ENCODE measurements around the gene SEC16A. TPM values are rescaled to one million over a fixed set of nuclear protein-coding genes. Genes with fewer than 3 reads are reported as not detected.

The SEC16A gene
- total RNA-seq, 2 donors from 2014 or later: 94.7 to 111 TPM

DNA sequence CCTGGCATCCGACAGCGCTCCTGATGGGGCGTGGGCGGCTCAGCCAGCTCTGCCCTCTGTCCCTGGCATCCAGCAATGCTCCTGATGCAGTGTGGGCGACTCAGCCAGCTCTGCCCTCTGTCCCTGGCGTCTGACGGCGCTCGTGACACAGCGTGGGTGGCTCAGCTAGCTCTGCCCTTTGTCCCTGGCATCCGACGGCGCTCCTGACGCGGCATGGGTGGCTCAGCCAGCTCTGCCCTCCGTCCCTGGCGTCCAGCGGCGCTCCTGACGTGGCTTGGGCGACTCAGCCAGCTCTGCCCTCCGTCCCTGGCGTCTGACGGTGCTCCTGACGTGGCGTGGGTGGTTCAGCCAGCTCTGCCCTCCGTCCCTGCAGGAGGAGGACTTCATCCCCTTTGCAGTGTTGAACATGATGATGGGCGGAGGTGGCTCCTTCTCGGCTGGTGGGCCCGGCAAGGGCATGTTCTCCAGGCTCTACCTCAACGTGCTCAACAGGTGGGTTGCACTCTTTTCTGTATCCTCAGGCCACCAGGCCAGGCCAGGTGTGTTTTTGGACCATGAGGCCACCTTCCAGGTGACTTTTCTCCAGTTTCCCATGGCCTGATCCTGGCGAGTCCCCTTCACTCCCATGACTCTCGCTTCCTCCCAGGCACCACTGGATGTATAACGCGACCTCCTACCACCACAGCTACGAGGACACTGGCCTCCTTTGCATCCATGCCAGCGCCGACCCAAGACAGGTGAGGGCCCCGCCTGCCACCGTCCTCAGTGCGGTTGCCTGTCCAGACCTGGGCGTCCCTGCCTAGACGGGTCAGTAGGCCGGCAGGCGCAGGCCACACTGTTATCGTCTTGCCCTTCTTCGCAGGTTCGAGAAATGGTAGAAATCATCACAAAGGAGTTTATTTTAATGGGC, 64.4 kb downstream of the SEC16A start:
- DNase-seq (ENCODE audit: low spot score): no peak
- TF ChIP-seq POLR2AphosphoS5 (IDR thresholded peaks at IDR 0.05) (no peak), POLR2A (IDR thresholded peaks at IDR 0.05) (no peak)
- TF ChIP-seq, protein P1, sequence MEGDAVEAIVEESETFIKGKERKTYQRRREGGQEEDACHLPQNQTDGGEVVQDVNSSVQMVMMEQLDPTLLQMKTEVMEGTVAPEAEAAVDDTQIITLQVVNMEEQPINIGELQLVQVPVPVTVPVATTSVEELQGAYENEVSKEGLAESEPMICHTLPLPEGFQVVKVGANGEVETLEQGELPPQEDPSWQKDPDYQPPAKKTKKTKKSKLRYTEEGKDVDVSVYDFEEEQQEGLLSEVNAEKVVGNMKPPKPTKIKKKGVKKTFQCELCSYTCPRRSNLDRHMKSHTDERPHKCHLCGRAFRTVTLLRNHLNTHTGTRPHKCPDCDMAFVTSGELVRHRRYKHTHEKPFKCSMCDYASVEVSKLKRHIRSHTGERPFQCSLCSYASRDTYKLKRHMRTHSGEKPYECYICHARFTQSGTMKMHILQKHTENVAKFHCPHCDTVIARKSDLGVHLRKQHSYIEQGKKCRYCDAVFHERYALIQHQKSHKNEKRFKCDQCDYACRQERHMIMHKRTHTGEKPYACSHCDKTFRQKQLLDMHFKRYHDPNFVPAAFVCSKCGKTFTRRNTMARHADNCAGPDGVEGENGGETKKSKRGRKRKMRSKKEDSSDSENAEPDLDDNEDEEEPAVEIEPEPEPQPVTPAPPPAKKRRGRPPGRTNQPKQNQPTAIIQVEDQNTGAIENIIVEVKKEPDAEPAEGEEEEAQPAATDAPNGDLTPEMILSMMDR (IDR thresholded peaks at IDR 0.05): no peak
- intact Hi-C loops (cut with DNase I): no loop called here
- Histone ChIP-seq H3K27ac (no peak overlapping the region), H3K27me3 (replicated peaks; ENCODE audit: insufficient read depth) (no peaks in the 10 kb centered on the region), H3K36me3 (peaks cover 35 to 54% of the 10 kb centered on the region in 2 donors), H3K4me3 (no peak overlapping the region), H3K9me3 (no peaks in the 10 kb centered on the region), H3K4me1 (replicated peaks) (no peaks in the 10 kb centered on the region)
- WGBS: 90% methylated on average over 48 of the region's 48 CpGs

DNA sequence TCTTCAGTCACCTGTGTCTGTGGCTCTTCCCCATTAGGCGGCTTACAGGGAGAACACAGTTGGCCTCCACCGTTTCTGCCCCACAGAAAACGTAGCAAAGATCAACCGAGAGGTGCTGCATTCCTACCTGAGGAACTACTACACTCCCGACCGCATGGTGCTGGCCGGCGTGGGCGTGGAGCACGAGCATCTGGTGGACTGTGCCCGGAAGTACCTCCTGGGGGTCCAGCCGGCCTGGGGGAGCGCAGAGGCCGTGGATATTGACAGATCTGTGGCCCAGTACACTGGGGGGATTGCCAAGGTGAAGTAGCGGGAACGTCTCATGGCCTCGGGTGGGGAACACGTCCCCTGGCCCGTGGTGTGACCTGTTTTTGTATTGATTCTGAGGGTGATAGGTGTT, 65.9 kb downstream of the SEC16A start:
- no peak overlapping the region for H3K4me3 ChIP-seq
- intact Hi-C loops (cut with DNase I): no loop called here
- no peaks in the 10 kb centered on the region for H3K4me1 ChIP-seq (replicated peaks)
- TF ChIP-seq POLR2A (IDR thresholded peaks at IDR 0.05): no peak
- no peak for TF ChIP-seq POLR2AphosphoS5 (IDR thresholded peaks at IDR 0.05)
- TF ChIP-seq, protein P1 (IDR thresholded peaks at IDR 0.05): no peak
- 95% methylated on average over 19 of the region's 19 CpGs for WGBS
- H3K9me3 ChIP-seq: no peaks in the 10 kb centered on the region
- H3K27me3 ChIP-seq (replicated peaks; ENCODE audit: insufficient read depth): no peaks in the 10 kb centered on the region
- H3K36me3 ChIP-seq: peaks cover 26 to 44% of the 10 kb centered on the region in 2 donors
- no peak for DNase-seq (ENCODE audit: low spot score)
- H3K27ac ChIP-seq: no peak overlapping the region

DNA sequence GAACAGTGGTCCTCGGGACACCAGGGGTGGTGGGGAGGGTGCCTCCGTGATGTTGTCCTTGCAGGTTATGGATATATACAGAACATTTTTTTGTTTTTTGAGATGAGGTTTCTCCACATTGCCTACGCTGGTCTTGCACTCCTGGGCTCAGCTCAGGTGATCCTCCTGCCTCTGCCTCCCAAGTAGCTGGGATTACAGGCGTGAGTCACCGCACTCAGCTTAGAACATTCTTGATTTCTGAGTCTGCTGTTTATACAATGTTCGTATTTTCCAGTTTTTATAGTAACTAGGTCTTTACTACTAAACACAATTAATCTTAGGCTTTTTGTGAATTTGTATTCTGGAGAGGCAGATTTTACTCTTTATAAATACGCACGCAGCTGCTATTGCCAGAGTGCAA, 66.4 kb downstream of the SEC16A start:
- WGBS: 93% methylated on average over 8 of the region's 8 CpGs
- Histone ChIP-seq H3K9me3 (no peaks in the 10 kb centered on the region), H3K4me3 (no peak overlapping the region), H3K36me3 (peaks cover 26 to 39% of the 10 kb centered on the region in 2 donors), H3K4me1 (replicated peaks) (peaks cover 3% of the 10 kb centered on the region), H3K27me3 (replicated peaks; ENCODE audit: insufficient read depth) (no peaks in the 10 kb centered on the region), H3K27ac (no peak overlapping the region)
- no peak for DNase-seq (ENCODE audit: low spot score)
- intact Hi-C loops (cut with DNase I): no loop called here
- TF ChIP-seq POLR2A (IDR thresholded peaks at IDR 0.05) (no peak), POLR2AphosphoS5 (IDR thresholded peaks at IDR 0.05) (no peak)
- TF ChIP-seq, protein P1 (IDR thresholded peaks at IDR 0.05): no peak

DNA sequence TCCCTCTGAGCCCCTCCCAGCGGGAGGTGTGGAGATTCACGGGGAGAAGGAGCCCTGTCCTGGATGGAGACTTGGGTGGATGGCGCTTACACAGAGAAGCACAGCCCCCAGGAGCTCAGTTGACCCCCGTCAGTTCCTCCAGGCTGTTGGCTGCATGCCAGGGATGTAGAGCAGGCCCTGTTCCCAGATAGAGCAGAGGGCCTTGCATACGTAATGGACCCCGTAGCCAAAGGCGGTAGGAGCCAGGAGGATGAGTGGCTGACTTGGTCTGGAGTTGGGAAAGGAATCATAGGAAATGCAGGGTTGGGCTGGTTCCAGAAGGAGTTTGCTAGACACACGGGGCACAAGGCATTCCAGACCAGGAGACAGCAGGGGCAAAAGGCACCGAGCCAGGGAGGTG, 69.9 kb downstream of the SEC16A start:
- intact Hi-C loops (cut with DNase I): no loop called here
- peaks cover 14% of the 10 kb centered on the region in 2 donors for H3K36me3 ChIP-seq
- no peak for TF ChIP-seq POLR2A (IDR thresholded peaks at IDR 0.05)
- TF ChIP-seq POLR2AphosphoS5 (IDR thresholded peaks at IDR 0.05): no peak
- TF ChIP-seq, protein P1 (IDR thresholded peaks at IDR 0.05): no peak
- H3K4me3 ChIP-seq: no peak overlapping the region
- H3K9me3 ChIP-seq: no peaks in the 10 kb centered on the region
- H3K27me3 ChIP-seq (replicated peaks; ENCODE audit: insufficient read depth): no peaks in the 10 kb centered on the region
- no peak for DNase-seq (ENCODE audit: low spot score)
- no peak overlapping the region for H3K27ac ChIP-seq
- H3K4me1 ChIP-seq (replicated peaks): peaks cover 6% of the 10 kb centered on the region
- 70% methylated on average over 9 of the region's 9 CpGs for WGBS

DNA sequence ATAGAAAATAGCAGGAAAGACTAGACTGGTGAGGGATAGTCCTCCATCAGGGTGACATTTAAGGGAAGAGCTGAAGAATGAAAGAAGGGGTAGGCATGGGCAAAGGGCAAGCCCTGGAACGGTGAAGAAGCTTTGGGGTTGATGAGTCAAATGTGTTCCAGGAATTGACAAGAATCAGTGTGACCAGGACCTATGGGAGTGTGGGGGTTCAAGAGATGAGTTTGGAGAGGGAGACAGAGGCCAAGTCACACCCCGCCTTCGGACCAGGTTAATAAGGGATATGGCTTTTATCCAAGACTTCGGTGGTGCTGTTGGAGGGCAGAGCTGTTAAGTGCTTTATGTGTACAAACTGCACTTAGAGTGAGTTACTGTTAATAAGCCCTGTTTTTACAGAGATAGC, 71.5 kb downstream of the SEC16A start:
- Histone ChIP-seq H3K4me3 (peak overlapping the region; percentile 96 to 98), H3K9me3 (no peaks in the 10 kb centered on the region), H3K27ac (no peak overlapping the region), H3K27me3 (replicated peaks; ENCODE audit: insufficient read depth) (no peaks in the 10 kb centered on the region), H3K4me1 (replicated peaks) (peaks cover 6% of the 10 kb centered on the region), H3K36me3 (peaks cover 0 to 7% of the 10 kb centered on the region in 2 donors)
- WGBS: 38% methylated on average over 4 of the region's 4 CpGs
- intact Hi-C loops (cut with DNase I): no loop called here
- DNase-seq (ENCODE audit: low spot score): no peak
- no peak for TF ChIP-seq POLR2AphosphoS5 (IDR thresholded peaks at IDR 0.05)
- TF ChIP-seq, protein P1 (IDR thresholded peaks at IDR 0.05): no peak
- no peak for TF ChIP-seq POLR2A (IDR thresholded peaks at IDR 0.05)
